HUES64 (cell line): ENCODE measurements around the gene ATP6AP2.
"Not testable (repeated sequence)": the region's sequence is repeated elsewhere in the genome, so short reads cannot be mapped to it uniquely, and the experiment has no call there.

Source experiments
- H3K27ac ChIP-seq: 2 replicates; pipeline ENCODE4 v1.7.0; 2013; ENCODE audit warnings: low read depth, low read length, inconsistent platforms
- H3K27me3 ChIP-seq: 2 replicates; pipeline ENCODE4 v1.6.1; 2013; ENCODE audit warnings: mild to moderate bottlenecking, low read length; ENCODE audit not compliant: insufficient read depth
- H3K36me3 ChIP-seq: 2 replicates; pipeline ENCODE4 v1.6.1; 2013; ENCODE audit warnings: mild to moderate bottlenecking, low read length; ENCODE audit not compliant: insufficient read depth
- H3K4me1 ChIP-seq: 2 replicates; pipeline ENCODE4 v1.6.1; 2013; ENCODE audit warnings: mild to moderate bottlenecking, low read length, moderate library complexity; ENCODE audit not compliant: insufficient read depth
- H3K4me3 ChIP-seq: 2 replicates; pipeline ENCODE4 v1.5.1; 2013; ENCODE audit warnings: mild to moderate bottlenecking, low read length, moderate library complexity
- H3K9ac ChIP-seq: 2 replicates; pipeline ENCODE4 v1.6.1; 2013; ENCODE audit warnings: mild to moderate bottlenecking, low read depth, low read length
- H3K9me3 ChIP-seq: 2 replicates; pipeline ENCODE4 v1.6.1; 2013; ENCODE audit warnings: low read depth, low read length; ENCODE audit not compliant: insufficient read depth
- WGBS: fragments of 150-250, 120-280 bp; methylation state at CpG from one replicate; pipeline ENCODE4 v1.1.7; 2013; ENCODE audit warnings: missing lambda C conversion rate; 5-methylcytosine and 5-hydroxymethylcytosine counted together

The ATP6AP2 gene

DNA sequence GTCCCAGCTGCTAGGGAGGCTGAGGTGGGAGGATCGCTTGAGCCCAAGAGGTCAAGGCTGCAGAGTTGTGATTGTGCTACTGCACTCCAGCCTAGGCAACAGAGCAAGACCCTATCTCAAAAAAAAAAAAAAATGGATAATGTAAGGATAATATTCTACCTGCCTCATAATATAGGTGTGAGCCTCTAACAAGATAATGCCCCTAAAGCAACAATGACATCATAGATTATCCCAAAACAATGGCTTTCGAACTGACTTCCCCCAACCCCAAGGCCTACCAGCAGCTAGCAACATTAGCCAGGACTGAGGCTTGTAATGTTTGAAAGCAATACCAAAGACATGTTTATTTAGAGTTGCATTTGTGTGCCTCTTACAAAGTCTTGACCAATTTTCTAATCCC lies 33.9 kb upstream of the ATP6AP2 start:
- peaks cover 9% of the 10 kb centered on the region; the same call in 1 of the 2 replicates for H3K4me1 ChIP-seq
- WGBS: 90% methylated on average over 2 of the region's 2 CpGs
- H3K27me3 ChIP-seq: no peaks in the 10 kb centered on the region
- H3K36me3 ChIP-seq: no peaks in the 10 kb centered on the region
- no peak overlapping the region for H3K9ac ChIP-seq
- H3K4me3 ChIP-seq: no peak overlapping the region
- H3K9me3 ChIP-seq: no peaks in the 10 kb centered on the region
- H3K27ac ChIP-seq: no peak overlapping the region

DNA sequence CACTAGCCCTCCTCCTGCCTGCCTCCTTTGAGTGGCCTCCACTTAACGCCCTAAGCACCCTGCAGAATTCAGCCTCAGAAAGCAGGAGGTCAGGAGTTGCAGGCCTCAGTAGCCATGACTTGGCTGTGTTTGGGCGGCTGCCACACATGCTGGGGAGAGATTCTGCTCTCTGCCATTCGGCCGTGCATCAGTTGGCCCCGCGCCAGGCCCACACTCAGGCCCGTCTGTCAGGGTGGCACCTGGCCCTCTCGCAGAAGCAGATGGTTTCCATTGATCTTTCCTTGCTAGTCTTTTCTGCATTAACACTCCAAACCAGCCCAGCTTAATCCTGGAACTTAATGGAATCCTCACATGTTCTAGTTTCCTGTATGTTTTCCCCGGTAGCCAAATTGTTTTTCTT lies 30.7 kb upstream of the ATP6AP2 start:
- Histone ChIP-seq H3K4me1 (no peaks in the 10 kb centered on the region), H3K27ac (no peak overlapping the region), H3K27me3 (no peaks in the 10 kb centered on the region), H3K4me3 (no peak overlapping the region), H3K9me3 (no peaks in the 10 kb centered on the region), H3K9ac (no peak overlapping the region), H3K36me3 (no peaks in the 10 kb centered on the region)
- WGBS: 94% methylated on average over 8 of the region's 9 CpGs

DNA sequence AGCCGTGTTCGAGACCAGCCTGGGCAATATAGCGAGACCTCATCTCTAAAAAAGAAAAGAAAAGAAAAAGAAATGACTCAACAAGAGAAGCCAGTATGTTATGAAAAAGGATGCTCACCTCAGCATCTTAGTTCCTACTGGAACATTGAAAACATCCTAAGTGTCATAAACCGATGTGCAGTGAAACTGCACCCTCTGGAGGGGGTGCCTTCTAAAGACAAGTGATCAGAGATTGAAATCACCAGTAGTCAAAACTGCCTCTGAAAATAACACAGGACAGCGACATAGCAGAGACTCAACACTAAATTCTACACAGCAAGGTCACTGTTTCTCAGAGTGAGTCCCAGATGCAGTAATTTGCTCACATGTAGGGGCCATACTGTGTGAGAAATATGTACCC lies 28.0 kb upstream of the ATP6AP2 start:
- H3K36me3 ChIP-seq: no peaks in the 10 kb centered on the region
- no peak overlapping the region for H3K27ac ChIP-seq
- H3K4me3 ChIP-seq: no peak overlapping the region
- H3K27me3 ChIP-seq: no peaks in the 10 kb centered on the region
- WGBS: 79% methylated on average over 4 of the region's 5 CpGs
- no peak overlapping the region for H3K9ac ChIP-seq
- H3K9me3 ChIP-seq: no peaks in the 10 kb centered on the region
- no peaks in the 10 kb centered on the region for H3K4me1 ChIP-seq

DNA sequence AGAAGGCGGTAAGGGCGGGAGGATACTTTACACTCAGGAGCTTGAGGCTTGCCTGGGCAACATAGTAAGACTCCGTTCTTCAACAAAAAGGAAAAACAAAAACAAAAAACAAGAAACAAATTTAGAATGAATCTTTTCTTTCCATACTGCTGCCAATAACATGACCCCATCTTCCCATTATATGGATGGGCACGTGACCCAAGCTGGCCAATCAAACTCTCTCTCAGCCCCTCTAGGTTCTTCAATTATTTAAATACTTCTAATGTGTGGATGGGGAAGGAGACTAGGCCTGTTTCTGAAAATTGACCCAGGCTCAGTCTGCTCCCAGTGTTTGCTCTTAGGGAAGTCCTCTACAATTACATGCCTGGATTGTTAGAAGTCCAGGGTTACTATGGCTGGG lies 22.2 kb upstream of the ATP6AP2 start:
- Histone ChIP-seq H3K27me3 (no peaks in the 10 kb centered on the region), H3K27ac (no peak overlapping the region), H3K36me3 (no peaks in the 10 kb centered on the region), H3K9me3 (no peaks in the 10 kb centered on the region), H3K4me3 (no peak overlapping the region), H3K9ac (no peak overlapping the region), H3K4me1 (no peaks in the 10 kb centered on the region)
- 46% methylated on average over 4 of the region's 4 CpGs for WGBS

DNA sequence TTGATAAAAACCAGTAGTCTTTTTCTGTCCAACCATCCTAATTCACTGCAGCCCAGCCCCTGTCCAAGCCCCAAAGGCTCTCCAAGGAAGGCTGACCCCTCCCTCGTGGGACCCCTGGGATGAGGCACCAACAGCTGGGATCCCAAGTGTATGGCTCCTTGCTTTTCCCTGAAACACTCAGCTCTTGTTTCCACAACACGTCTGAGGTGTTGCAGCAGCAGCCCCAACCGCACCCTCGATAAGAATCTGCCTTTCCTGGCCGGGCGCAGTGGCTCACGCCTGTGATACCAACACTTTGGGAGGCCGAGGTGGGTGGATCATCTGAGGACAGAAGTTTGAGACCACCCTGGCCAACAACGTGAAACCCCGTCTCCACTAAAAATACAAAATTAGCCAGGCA lies 17.0 kb upstream of the ATP6AP2 start:
- Histone ChIP-seq H3K4me3 (no peak overlapping the region), H3K27me3 (no peaks in the 10 kb centered on the region), H3K36me3 (no peaks in the 10 kb centered on the region), H3K9ac (no peak overlapping the region), H3K4me1 (no peaks in the 10 kb centered on the region), H3K27ac (no peak overlapping the region), H3K9me3 (no peaks in the 10 kb centered on the region)
- WGBS: 93% methylated on average over 10 of the region's 10 CpGs

DNA sequence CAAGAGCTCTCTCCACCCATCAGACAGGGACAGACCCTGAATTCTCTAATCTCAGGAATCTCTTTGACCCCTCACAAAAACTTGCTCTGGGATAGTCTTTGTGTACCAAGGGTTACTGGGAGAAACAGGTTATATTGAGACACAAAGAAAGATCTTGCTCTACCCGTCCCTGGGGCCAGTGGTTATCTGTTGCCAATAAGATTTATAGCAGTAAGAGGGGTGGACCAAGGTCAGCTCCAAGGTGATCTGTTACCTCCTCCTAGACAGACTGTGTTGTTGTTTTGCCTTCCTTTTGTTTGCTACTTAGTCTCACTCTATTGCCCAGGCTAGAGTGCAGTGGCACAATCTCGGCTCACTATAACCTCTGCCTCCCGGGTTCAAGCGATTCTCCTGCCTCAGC lies 16.3 kb upstream of the ATP6AP2 start:
- H3K9ac ChIP-seq: no peak overlapping the region
- no peak overlapping the region for H3K27ac ChIP-seq
- no peaks in the 10 kb centered on the region for H3K27me3 ChIP-seq
- H3K9me3 ChIP-seq: no peaks in the 10 kb centered on the region
- no peaks in the 10 kb centered on the region for H3K4me1 ChIP-seq
- WGBS: 94% methylated on average over 4 of the region's 4 CpGs
- no peaks in the 10 kb centered on the region for H3K36me3 ChIP-seq
- H3K4me3 ChIP-seq: no peak overlapping the region

DNA sequence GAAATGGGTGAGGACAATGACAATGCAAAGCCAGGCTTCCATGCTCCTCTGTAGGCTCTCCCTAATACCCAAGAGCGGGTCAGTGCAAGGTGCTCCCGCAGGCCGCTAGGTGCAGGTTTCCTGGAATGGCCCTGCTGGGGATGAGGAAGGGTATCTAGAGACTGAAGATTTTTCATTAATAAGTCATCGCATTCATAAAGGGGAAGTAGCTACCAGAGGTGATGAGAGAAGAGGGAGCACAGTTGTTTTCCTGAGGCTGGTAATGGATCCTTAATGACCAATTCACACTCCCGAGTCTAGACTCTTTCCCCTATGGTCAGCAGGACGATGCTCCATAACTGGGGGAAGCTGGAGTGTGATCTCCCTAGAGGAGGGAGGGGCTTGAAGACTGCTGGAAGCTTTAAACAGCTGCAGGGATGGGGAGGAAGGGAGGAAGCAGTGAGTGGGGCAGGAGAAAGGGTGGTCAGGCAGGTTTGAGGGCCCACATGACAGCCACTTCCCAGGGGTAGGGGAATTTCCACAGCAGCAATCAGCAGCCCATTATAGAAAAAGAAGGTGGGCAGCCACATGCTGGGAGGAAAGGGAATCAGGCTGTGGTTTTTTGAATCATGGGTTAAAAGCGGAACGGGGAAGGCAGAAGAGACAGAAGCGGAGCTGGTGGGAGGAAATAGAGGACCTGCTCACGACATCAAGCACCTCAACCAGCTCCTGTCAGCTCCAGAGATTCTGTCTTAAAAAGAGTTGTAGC lies 10.2 kb upstream of the ATP6AP2 start:
- WGBS: 61% methylated on average over 8 of the region's 10 CpGs
- Histone ChIP-seq H3K4me3 (no peak overlapping the region), H3K27me3 (no peaks in the 10 kb centered on the region), H3K27ac (no peak overlapping the region), H3K36me3 (no peaks in the 10 kb centered on the region), H3K9me3 (no peaks in the 10 kb centered on the region), H3K9ac (no peak overlapping the region), H3K4me1 (no peaks in the 10 kb centered on the region; the same call in 1 of the 2 replicates)

DNA sequence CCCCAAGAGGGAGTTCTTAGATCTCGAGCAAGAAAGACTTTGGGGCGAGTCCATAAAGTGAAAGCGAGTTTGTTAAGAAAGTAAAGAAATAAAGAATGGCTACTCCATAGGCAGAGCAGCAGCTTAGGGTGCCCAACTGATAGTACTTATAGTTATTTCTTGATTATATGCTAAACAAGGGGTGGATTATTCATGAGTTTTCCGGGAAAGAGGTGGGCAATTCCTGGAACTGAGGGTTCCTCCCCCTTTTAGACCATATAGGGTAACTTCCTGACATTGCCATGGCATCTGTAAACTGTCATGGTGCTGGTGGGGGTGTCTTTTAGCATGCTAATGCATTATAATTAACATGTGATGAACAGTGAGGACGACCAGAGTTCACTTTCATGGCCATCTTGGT lies 9.6 kb upstream of the ATP6AP2 start:
- H3K9ac ChIP-seq, H3K4me3 ChIP-seq, H3K27me3 ChIP-seq, H3K36me3 ChIP-seq, H3K27ac ChIP-seq, H3K4me1 ChIP-seq, H3K9me3 ChIP-seq: not testable (repeated sequence)
- 69% methylated on average over 4 of the region's 5 CpGs for WGBS

DNA sequence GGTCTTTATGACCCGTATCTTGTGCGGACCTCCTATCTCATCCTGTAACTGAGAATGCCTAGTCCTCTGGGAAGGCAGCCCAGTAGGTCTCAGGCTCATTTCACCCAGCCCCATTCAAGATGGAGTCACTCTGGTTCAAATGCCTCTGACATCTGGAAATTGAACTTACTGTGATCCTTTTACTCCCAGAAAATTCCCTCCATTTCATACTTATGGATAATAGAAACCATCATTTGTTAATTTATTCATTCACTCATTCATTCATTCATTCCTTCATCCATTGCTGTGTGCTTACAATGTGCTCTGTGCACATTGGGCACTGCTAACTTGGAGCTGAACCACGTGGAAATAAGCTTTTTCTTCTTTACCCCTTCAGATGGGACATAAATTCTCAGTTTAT lies 9.2 kb upstream of the ATP6AP2 start:
- no peaks in the 10 kb centered on the region; the same call in 1 of the 2 replicates for H3K4me1 ChIP-seq
- H3K4me3 ChIP-seq: no peak overlapping the region
- no peaks in the 10 kb centered on the region for H3K36me3 ChIP-seq
- H3K27me3 ChIP-seq: no peaks in the 10 kb centered on the region
- no peak overlapping the region for H3K27ac ChIP-seq
- WGBS: 82% methylated on average over 3 of the region's 3 CpGs
- no peaks in the 10 kb centered on the region for H3K9me3 ChIP-seq
- no peak overlapping the region for H3K9ac ChIP-seq

DNA sequence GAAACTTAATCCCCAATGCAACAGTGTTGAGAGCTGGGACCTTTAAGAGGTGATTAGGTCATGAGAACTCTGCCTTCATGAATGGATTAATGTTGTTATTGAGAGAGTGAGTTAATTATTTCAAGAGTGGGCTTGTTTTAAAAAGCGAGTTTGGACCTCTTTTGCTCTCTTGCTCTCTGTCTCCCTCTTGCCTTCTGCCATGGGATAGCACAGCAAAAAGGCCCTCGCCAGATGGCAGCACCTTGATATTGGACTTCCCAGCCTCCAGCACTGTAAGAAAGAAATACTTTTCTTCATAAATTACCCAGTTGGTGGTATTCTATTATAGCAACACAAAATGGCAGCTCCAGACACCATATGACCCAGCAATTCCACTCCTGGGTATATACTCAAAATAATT lies 7.0 kb upstream of the ATP6AP2 start:
- H3K4me1 ChIP-seq: no peaks in the 10 kb centered on the region; the same call in 1 of the 2 replicates
- H3K9me3 ChIP-seq: no peaks in the 10 kb centered on the region
- no peak overlapping the region for H3K4me3 ChIP-seq
- no peak overlapping the region for H3K27ac ChIP-seq
- WGBS: 41% methylated on average over 2 of the region's 2 CpGs
- no peak overlapping the region for H3K9ac ChIP-seq
- H3K27me3 ChIP-seq: no peaks in the 10 kb centered on the region
- H3K36me3 ChIP-seq: no peaks in the 10 kb centered on the region

DNA sequence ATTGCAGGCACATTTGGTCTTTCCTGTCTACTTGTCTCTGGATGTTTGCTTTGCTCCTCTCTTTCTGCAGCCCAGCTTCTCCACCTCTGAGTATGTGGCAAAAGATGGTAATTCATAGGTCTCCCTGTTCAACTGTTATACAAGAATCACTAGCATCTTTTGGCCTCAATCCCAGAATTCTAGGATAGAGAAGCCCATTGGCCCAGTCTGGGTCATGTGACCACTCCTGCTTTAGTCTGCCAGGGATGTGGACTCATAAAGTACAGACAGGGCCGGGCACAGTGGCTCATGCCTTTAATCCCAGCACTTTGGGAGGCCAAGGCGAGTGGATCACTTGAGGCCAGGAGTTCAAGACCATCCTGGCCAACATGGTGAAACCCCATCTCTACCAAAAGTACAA lies 5.4 kb upstream of the ATP6AP2 start:
- 95% methylated on average over 2 of the region's 2 CpGs for WGBS
- not testable (repeated sequence) for H3K36me3 ChIP-seq

DNA sequence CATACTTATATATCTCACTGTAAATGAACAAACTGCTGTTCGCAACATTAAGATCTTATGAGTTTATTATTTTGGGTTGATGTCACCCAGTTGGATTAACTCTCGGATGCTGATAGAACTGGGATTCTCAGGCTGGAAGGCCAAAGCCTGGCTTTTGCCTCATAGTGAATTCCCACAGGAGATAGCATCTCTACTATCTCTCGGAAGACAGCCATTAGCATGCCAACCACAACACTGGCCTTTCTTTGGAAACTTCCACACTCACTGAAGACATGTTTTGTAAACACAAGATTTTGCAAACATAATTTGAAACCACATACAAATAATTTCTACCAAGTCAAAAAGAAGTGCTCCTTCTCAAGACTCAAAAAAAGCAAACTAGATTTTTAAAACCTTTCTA lies 4.5 kb upstream of the ATP6AP2 start:
- 88% methylated on average over 3 of the region's 3 CpGs for WGBS
- Histone ChIP-seq H3K9ac (no peak overlapping the region), H3K4me3 (no peak overlapping the region), H3K36me3 (no peaks in the 10 kb centered on the region), H3K9me3 (no peaks in the 10 kb centered on the region), H3K27ac (no peak overlapping the region), H3K4me1 (no peaks in the 10 kb centered on the region), H3K27me3 (no peaks in the 10 kb centered on the region)

More for the DNA sequence above, 5.4 kb upstream of the ATP6AP2 start:
- not testable (repeated sequence) for H3K27ac ChIP-seq, H3K9ac ChIP-seq, H3K4me3 ChIP-seq, H3K4me1 ChIP-seq, H3K9me3 ChIP-seq, H3K27me3 ChIP-seq
